IMR-90 (cell line): Measurements from ENCODE around the gene CDH23. TPM values are rescaled to one million over a fixed set of nuclear protein-coding genes. Genes with fewer than 3 reads are reported as not detected.

Experiments used
- ATAC-seq: fragments of 200-7000 bp; cut with Tn5 transposase; 2 replicates; pipeline ENCODE4 v1.9.1; 2020; ENCODE audit warnings: low read depth, mild to moderate bottlenecking, moderate library complexity
- BruUV-seq: library from RNA; stranded (reverse); fragments of 400-500 nt; replicated peaks from 2 replicates; lab custom pipeline; 2021; lab: Mats Ljungman, UMichigan
- CTCF ChIA-PET: fragments of 300-600 bp; formaldehyde crosslinking; extraction: SDS; loops from one replicate; lab custom pipeline; 2021; ENCODE audit warnings: antibody characterized with exemption; lab: Yijun Ruan, JAX
- POLR2A ChIA-PET: fragments of 300-600 bp; sonication (Branson Sonifier 250); formaldehyde crosslinking; loops from one replicate; lab custom pipeline; 2022; ENCODE audit warnings: antibody characterized with exemption; ENCODE audit not compliant: unreplicated experiment; lab: Charles Lee
- DNase-seq: peaks from one replicate; pipeline ENCODE4 v3.0.0; 2013
- H2AFZ ChIP-seq: replicated peaks from 2 replicates; pipeline ENCODE3; 2013; ENCODE audit warnings: low read length, mild to moderate bottlenecking; ENCODE audit not compliant: poor library complexity
- H2AK5ac ChIP-seq: 2 replicates; pipeline ENCODE4 v1.6.1; 2013; ENCODE audit warnings: low read depth, low read length, inconsistent platforms
- H2AK9ac ChIP-seq: replicated peaks from 2 replicates; pipeline ENCODE3; 2013; ENCODE audit warnings: mild to moderate bottlenecking, low read depth, low read length, moderate library complexity; ENCODE audit not compliant: poor library complexity
- H2BK120ac ChIP-seq: 2 replicates; pipeline ENCODE4 v1.6.1; 2013; ENCODE audit warnings: low read depth, low read length, inconsistent platforms
- H2BK15ac ChIP-seq: 3 replicates; pipeline ENCODE4 v1.6.1; 2013; ENCODE audit warnings: low read depth, low read length, inconsistent platforms
- H2BK20ac ChIP-seq: 2 replicates; pipeline ENCODE4 v1.6.1; 2013; ENCODE audit warnings: low read depth, mild to moderate bottlenecking, inconsistent platforms, low read length, moderate library complexity
- H2BK5ac ChIP-seq: 2 replicates; pipeline ENCODE4 v1.6.1; 2013; ENCODE audit warnings: mild to moderate bottlenecking, low read depth, low read length, inconsistent platforms; ENCODE audit not compliant: poor library complexity, severe bottlenecking
- H3K14ac ChIP-seq: replicated peaks from 2 replicates; pipeline ENCODE4 v1.6.1; 2013; ENCODE audit warnings: low read depth, low read length, inconsistent platforms
- H3K18ac ChIP-seq: 2 replicates; pipeline ENCODE4 v1.6.1; 2013; ENCODE audit warnings: low read depth, low read length, control low read depth
- H3K23ac ChIP-seq: 2 replicates; pipeline ENCODE4 v1.6.1; 2013; ENCODE audit warnings: low read depth, low read length, inconsistent platforms
- H3K27ac ChIP-seq: 2 replicates; pipeline ENCODE4 v1.5.1; 2013; ENCODE audit warnings: mild to moderate bottlenecking, control low read depth, low read length; ENCODE audit not compliant: insufficient read depth
- H3K27me3 ChIP-seq: 2 replicates; pipeline ENCODE4 v1.6.1; 2013; ENCODE audit warnings: low read length; ENCODE audit not compliant: control insufficient read depth, insufficient read depth
- H3K36me3 ChIP-seq: 2 replicates; pipeline ENCODE4 v1.6.1; 2013; ENCODE audit warnings: low read length, mixed read lengths; ENCODE audit not compliant: control insufficient read depth, insufficient read depth
- H3K4ac ChIP-seq: 2 replicates; pipeline ENCODE4 v1.6.1; 2013; ENCODE audit warnings: low read depth, low read length, inconsistent platforms
- H3K4me1 ChIP-seq: 2 replicates; pipeline ENCODE4 v1.6.1; 2013; ENCODE audit warnings: low read length, mixed read lengths; ENCODE audit not compliant: control insufficient read depth, insufficient read depth
- H3K4me2 ChIP-seq: 2 replicates; pipeline ENCODE4 v1.6.1; 2013; ENCODE audit warnings: low read depth, mild to moderate bottlenecking, control low read depth, low read length, moderate library complexity
- H3K4me3 ChIP-seq: 2 replicates; pipeline ENCODE4 v1.5.1; 2013; ENCODE audit warnings: low read depth, mild to moderate bottlenecking, control low read depth, low read length, moderate library complexity; ENCODE audit not compliant: insufficient read depth
- H3K56ac ChIP-seq: 2 replicates; pipeline ENCODE4 v1.6.1; 2013; ENCODE audit warnings: low read length, inconsistent platforms; ENCODE audit not compliant: insufficient read depth; ENCODE audit errors: extremely low read depth
- H3K79me1 ChIP-seq, 2 experiments: 2 replicates each; pipeline ENCODE4 v1.6.1; 2013; ENCODE audit warnings: low read length in 2 of 2, inconsistent platforms in 1 of 2, low read depth in 1 of 2
- H3K9ac ChIP-seq: 2 replicates; pipeline ENCODE4 v1.6.1; 2013; ENCODE audit warnings: low read depth, low read length, control low read depth
- H3K9me1 ChIP-seq: 2 replicates; pipeline ENCODE4 v1.6.1; 2013; ENCODE audit warnings: low read length, inconsistent platforms; ENCODE audit not compliant: insufficient read depth
- H3K9me3 ChIP-seq: 2 replicates; pipeline ENCODE4 v1.6.1; 2013; ENCODE audit warnings: low read length; ENCODE audit not compliant: control insufficient read depth, insufficient read depth
- H4K20me1 ChIP-seq: 2 replicates; pipeline ENCODE4 v1.6.1; 2013; ENCODE audit warnings: low read length, inconsistent platforms; ENCODE audit not compliant: insufficient read depth
- H4K5ac ChIP-seq: 2 replicates; pipeline ENCODE4 v1.6.1; 2013; ENCODE audit warnings: mild to moderate bottlenecking, low read depth, low read length, control low read depth
- H4K8ac ChIP-seq, 2 experiments: 2 replicates each; pipeline ENCODE4 v1.6.1; 2013; ENCODE audit warnings: low read depth in 2 of 2, low read length in 2 of 2, control low read depth in 1 of 2, inconsistent platforms in 1 of 2
- H4K91ac ChIP-seq: 2 replicates; pipeline ENCODE4 v1.6.1; 2013; ENCODE audit warnings: low read depth, low read length, inconsistent platforms; ENCODE audit not compliant: insufficient read depth
- BHLHE40 ChIP-seq: fragments of 150-350 bp; IDR thresholded peaks from 2 replicates; pipeline ENCODE4 v1.6.1; 2016; ENCODE audit warnings: mild to moderate bottlenecking, low read depth, low read length
- CEBPB ChIP-seq: IDR thresholded peaks from 2 replicates; pipeline ENCODE4 v1.6.1; 2012; ENCODE audit warnings: low read depth, low read length, improper control_type of control experiment
- CHD1 ChIP-seq: IDR thresholded peaks from 2 replicates; pipeline ENCODE4 v1.6.1; 2012; ENCODE audit warnings: low read depth, low read length, improper control_type of control experiment
- CTCF ChIP-seq: conservative IDR thresholded peaks from 2 replicates; pipeline ENCODE4 v1.5.1; 2012; ENCODE audit warnings: mild to moderate bottlenecking, low read depth, low read length, improper control_type of control experiment
- ELK1 ChIP-seq: fragments of 150-350 bp; IDR thresholded peaks from 2 replicates; pipeline ENCODE4 v1.6.1; 2016; ENCODE audit warnings: low read depth, mild to moderate bottlenecking, low read length, moderate library complexity, borderline replicate concordance
- FOS ChIP-seq: fragments of 150-350 bp; IDR thresholded peaks from 2 replicates; pipeline ENCODE4 v1.6.1; 2016; ENCODE audit warnings: low read depth, low read length
- MAFK ChIP-seq: IDR thresholded peaks from 2 replicates; pipeline ENCODE4 v1.6.1; 2012; ENCODE audit warnings: low read depth, low read length, improper control_type of control experiment
- MAZ ChIP-seq: IDR thresholded peaks from 2 replicates; pipeline ENCODE4 v1.6.1; 2012; ENCODE audit warnings: low read depth, mild to moderate bottlenecking, low read length, improper control_type of control experiment, moderate library complexity, borderline replicate concordance
- MXI1 ChIP-seq: IDR thresholded peaks from 2 replicates; pipeline ENCODE4 v1.6.1; 2012; ENCODE audit warnings: low read depth, mild to moderate bottlenecking, low read length, moderate library complexity, borderline replicate concordance
- NFE2L2 ChIP-seq: fragments of 150-350 bp; IDR thresholded peaks from 2 replicates; pipeline ENCODE4 v1.6.1; 2016; ENCODE audit warnings: low read depth, mild to moderate bottlenecking, low read length
- POLR2A ChIP-seq: IDR thresholded peaks from 2 replicates; pipeline ENCODE4 v1.6.1; 2012; ENCODE audit warnings: mild to moderate bottlenecking, low read depth, low read length
- RCOR1 ChIP-seq: IDR thresholded peaks from 2 replicates; pipeline ENCODE4 v1.6.1; 2012; ENCODE audit warnings: mild to moderate bottlenecking, low read length, improper control_type of control experiment; ENCODE audit not compliant: insufficient replicate concordance
- RFX5 ChIP-seq: IDR thresholded peaks from 2 replicates; pipeline ENCODE4 v1.8.0; 2012; ENCODE audit warnings: low read depth, mild to moderate bottlenecking, low read length, moderate library complexity
- SMC3 ChIP-seq: fragments of 150-350 bp; IDR thresholded peaks from 2 replicates; pipeline ENCODE4 v1.6.1; 2016; ENCODE audit warnings: low read depth, mild to moderate bottlenecking, antibody characterized with exemption, low read length, moderate library complexity
- USF2 ChIP-seq: fragments of 150-350 bp; IDR thresholded peaks from 2 replicates; pipeline ENCODE4 v1.6.1; 2017; ENCODE audit warnings: mild to moderate bottlenecking, antibody characterized with exemption, low read length, low read depth
- WGBS, 2 experiments: methylation state at CpG; one replicate each; pipeline versions ENCODE4 v1.1.5 to v1.1.7; 2013; ENCODE audit warnings: missing lambda C conversion rate in 2 of 2; ENCODE audit not compliant: insufficient read length in 1 of 2; ENCODE audit errors: extremely low coverage in 2 of 2; 5-methylcytosine and 5-hydroxymethylcytosine counted together
- dilution Hi-C: fragments of 300-500 bp; cut with HindIII; formaldehyde crosslinking; loops from one replicate; pipeline ENCODE4 v1.14.3; 2018; ENCODE audit warnings: low sequenced_read_pairs; ENCODE audit not compliant: unreplicated experiment
- in situ Hi-C: fragments of 300-500 bp; cut with MboI; formaldehyde crosslinking; loops from 3 replicates; pipeline ENCODE4 v1.14.3; 2019; ENCODE audit warnings: low sequenced_read_pairs, inconsistent platforms, mixed read lengths
- intact Hi-C: fragments of 100-400 bp; cut with micrococcal nuclease; formaldehyde crosslinking; loops from 2 replicates; pipeline ENCODE4 v1.10.0; 2022
- polyA plus RNA-seq, 3 experiments: library from polyadenylated mRNA; depleted of rRNA; stranded (reverse); fragments of >200 nt; gene quantifications; 2 replicates each; pipeline ENCODE4 v1.2.3, GENCODE V29; 2012; ENCODE audit warnings: low replicate concordance in 1 of 3
- total RNA-seq: library from RNA; depleted of rRNA; stranded (reverse); fragments of >200 nt; gene quantifications from 2 replicates; pipeline ENCODE4 v1.2.3, GENCODE V29; 2012

CDH23 gene
- total and polyA plus RNA-seq, 2 of the 4 experiments (the other 2 are of a cell fraction) = under 0.01 to 0.03 TPM

GRCh38 chr10:71431239-71432100 is 34.8 kb downstream of the CDH23 start:
- ChIA-PET CTCF (no interaction called here), POLR2A (no interaction called here)
- in situ Hi-C loops = no loop called here
- H4K8ac ChIP-seq = no peak overlapping the region
- no peak overlapping the region for H3K4me2 ChIP-seq
- no peaks in the 10 kb centered on the region for H3K9me3 ChIP-seq
- H2BK120ac ChIP-seq = no peak overlapping the region
- no peak overlapping the region for H2AK9ac ChIP-seq
- dilution Hi-C loops = no loop called here
- H3K14ac ChIP-seq = no peak overlapping the region
- H3K56ac ChIP-seq = no peak overlapping the region
- intact Hi-C loops = no loop called here
- H3K9me1 ChIP-seq = no peaks in the 10 kb centered on the region
- no TSS peak for BruUV-seq
- DNase-seq (no peak), ATAC-seq (no peak)
- H3K18ac ChIP-seq = no peak overlapping the region
- no peak overlapping the region for H3K23ac ChIP-seq
- no peak overlapping the region for H4K5ac ChIP-seq
- no peaks in the 10 kb centered on the region for H4K20me1 ChIP-seq
- H3K27ac ChIP-seq = no peak overlapping the region
- H3K4me1 ChIP-seq = no peaks in the 10 kb centered on the region
- no peak overlapping the region for H4K91ac ChIP-seq
- peaks cover 34% of the 10 kb centered on the region for H3K27me3 ChIP-seq
- no peak overlapping the region for H2BK15ac ChIP-seq
- H2AK5ac ChIP-seq = no peak overlapping the region
- WGBS, 2 experiments = no CpG with 5 or more reads among the region's 16 CpGs
- H3K4ac ChIP-seq = no peak overlapping the region
- no peaks in the 10 kb centered on the region for H3K79me1 ChIP-seq
- no peak overlapping the region for H3K4me3 ChIP-seq
- H2BK20ac ChIP-seq = no peak overlapping the region
- H3K9ac ChIP-seq = no peak overlapping the region
- H3K36me3 ChIP-seq = no peaks in the 10 kb centered on the region
- no peak overlapping the region for H2AFZ ChIP-seq
- no peak overlapping the region for H2BK5ac ChIP-seq
- TF ChIP-seq FOS = no peak
- TF ChIP-seq RCOR1 = no peak
- no peak for TF ChIP-seq MAFK
- TF ChIP-seq CTCF = no peak
- TF ChIP-seq RFX5 = no peak
- no peak for TF ChIP-seq MXI1
- TF ChIP-seq CHD1 = no peak
- TF ChIP-seq MAZ = no peak
- no peak for TF ChIP-seq BHLHE40
- TF ChIP-seq SMC3 = no peak
- no peak for TF ChIP-seq USF2
- TF ChIP-seq NFE2L2 = no peak
- TF ChIP-seq CEBPB = no peak
- TF ChIP-seq POLR2A = no peak
- TF ChIP-seq ELK1 = no peak
